ENCODE measurements around the gene RRBP1.

- TF ChIP-seq POLR2A (IDR thresholded peaks at IDR 0.05) (no peak), EP300 (IDR thresholded peaks at IDR 0.05) (no peak)
- TF ChIP-seq, protein P1, sequence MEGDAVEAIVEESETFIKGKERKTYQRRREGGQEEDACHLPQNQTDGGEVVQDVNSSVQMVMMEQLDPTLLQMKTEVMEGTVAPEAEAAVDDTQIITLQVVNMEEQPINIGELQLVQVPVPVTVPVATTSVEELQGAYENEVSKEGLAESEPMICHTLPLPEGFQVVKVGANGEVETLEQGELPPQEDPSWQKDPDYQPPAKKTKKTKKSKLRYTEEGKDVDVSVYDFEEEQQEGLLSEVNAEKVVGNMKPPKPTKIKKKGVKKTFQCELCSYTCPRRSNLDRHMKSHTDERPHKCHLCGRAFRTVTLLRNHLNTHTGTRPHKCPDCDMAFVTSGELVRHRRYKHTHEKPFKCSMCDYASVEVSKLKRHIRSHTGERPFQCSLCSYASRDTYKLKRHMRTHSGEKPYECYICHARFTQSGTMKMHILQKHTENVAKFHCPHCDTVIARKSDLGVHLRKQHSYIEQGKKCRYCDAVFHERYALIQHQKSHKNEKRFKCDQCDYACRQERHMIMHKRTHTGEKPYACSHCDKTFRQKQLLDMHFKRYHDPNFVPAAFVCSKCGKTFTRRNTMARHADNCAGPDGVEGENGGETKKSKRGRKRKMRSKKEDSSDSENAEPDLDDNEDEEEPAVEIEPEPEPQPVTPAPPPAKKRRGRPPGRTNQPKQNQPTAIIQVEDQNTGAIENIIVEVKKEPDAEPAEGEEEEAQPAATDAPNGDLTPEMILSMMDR (IDR thresholded peaks at IDR 0.05) = no peak
These were observed 5.8 kb upstream of the RRBP1 start for GRCh38 chr20:17687800-17688199.
